ENCODE data around the gene MGLL.

- TF ChIP-seq POLR2A (IDR thresholded peaks at IDR 0.05) (no peak), CTCF (IDR thresholded peaks at IDR 0.05) (no peak)
These were observed 130.3 kb downstream of the MGLL start for GRCh38 chr3:127691974-127692373.
